Endothelial cell of umbilical vein (primary cell): ENCODE results near the gene DUSP14. TPM values are rescaled to one million over a fixed set of nuclear protein-coding genes. Genes with fewer than 3 reads are reported as not detected.
A peak's percentile ranks its signal among the peaks of the same experiment; 100 is the strongest.

Experiments
- BruUV-seq: library from RNA; stranded (reverse); fragments of 400-500 nt; replicated peaks from 2 replicates; lab custom pipeline; 2021; lab: Mats Ljungman, UMichigan
- CTCF ChIA-PET: fragments of 300-600, 350-600 bp; sonication (Branson Sonifier 250); formaldehyde crosslinking; loops from one replicate; lab custom pipeline; 2021; ENCODE audit warnings: antibody characterized with exemption, inconsistent platforms; lab: Charles Lee
- POLR2A ChIA-PET: fragments of 300-600, 350-600 bp; sonication (Branson Sonifier 250); formaldehyde crosslinking; loops from one replicate; lab custom pipeline; 2021; ENCODE audit warnings: antibody characterized with exemption, inconsistent platforms; lab: Charles Lee
- DNase-seq: peaks from one replicate; pipeline ENCODE4 v3.0.0-alpha.2; 2011; ENCODE audit warnings: low read depth, low spot score
- FAIRE-seq: peaks from 2 replicates; lab custom pipeline; 2011; peaks lifted over from hg19 to GRCh38; lab: Jason Lieb, UNC
- H2AFZ ChIP-seq: 2 replicates; pipeline ENCODE4 v1.6.0; 2012; ENCODE audit warnings: low read depth, low read length, control low read depth, inconsistent platforms
- H3K27ac ChIP-seq: 2 replicates; pipeline ENCODE4 v1.5.1; 2011; ENCODE audit warnings: low read depth, mild to moderate bottlenecking, control low read depth, low read length, moderate library complexity; ENCODE audit not compliant: insufficient read depth
- H3K27me3 ChIP-seq, 2 experiments: 2 replicates each; pipeline versions ENCODE4 v1.6.0 to v1.6.1; 2011; ENCODE audit warnings: low read length in 2 of 2, mixed read lengths in 1 of 2; ENCODE audit not compliant: control insufficient read depth in 2 of 2, insufficient read depth in 2 of 2
- H3K36me3 ChIP-seq, 2 experiments: 2 replicates in 1 of 2; 3 replicates in 1 of 2; pipeline ENCODE4 v1.5.1; 2011; ENCODE audit warnings: low read length in 2 of 2, mild to moderate bottlenecking in 1 of 2, moderate library complexity in 1 of 2; ENCODE audit not compliant: control insufficient read depth in 2 of 2, insufficient read depth in 2 of 2; ENCODE audit errors: extremely low read depth in 1 of 2
- H3K4me1 ChIP-seq: 3 replicates; pipeline ENCODE4 v1.5.1; 2011; ENCODE audit warnings: mild to moderate bottlenecking, low read length; ENCODE audit not compliant: control insufficient read depth, insufficient read depth; ENCODE audit errors: extremely low read depth
- H3K4me2 ChIP-seq: 2 replicates; pipeline ENCODE4 v1.6.1; 2011; ENCODE audit warnings: low read length, control low read depth, mixed read lengths; ENCODE audit not compliant: insufficient read depth
- H3K4me3 ChIP-seq, 3 experiments: fragments of 200-600 bp in 1 of 3; sonication (generic), shearing (Covaris generic) in 1 of 3; replicated peaks in 1 of 3; 2 replicates each; pipeline ENCODE4 v1.5.1; 2011 to 2016; ENCODE audit warnings: control low read depth in 3 of 3, low read length in 3 of 3, mild to moderate bottlenecking in 2 of 3, inconsistent platforms in 1 of 3, low read depth in 1 of 3, moderate library complexity in 1 of 3; ENCODE audit not compliant: insufficient read depth in 1 of 3
- H3K79me2 ChIP-seq: 2 replicates; pipeline ENCODE4 v1.6.0; 2012; ENCODE audit warnings: low read length, inconsistent platforms; ENCODE audit not compliant: control insufficient read depth, insufficient read depth
- H3K9ac ChIP-seq: replicated peaks from 2 replicates; pipeline ENCODE3; 2011; ENCODE audit warnings: low read length, control low read depth; ENCODE audit not compliant: insufficient read depth; ENCODE audit errors: extremely low read depth
- H3K9me1 ChIP-seq: replicated peaks from 3 replicates; pipeline ENCODE4 v1.6.0; 2011; ENCODE audit warnings: mild to moderate bottlenecking, low read length; ENCODE audit not compliant: control insufficient read depth, insufficient read depth; ENCODE audit errors: extremely low read depth
- H3K9me3 ChIP-seq: replicated peaks from 2 replicates; pipeline ENCODE4 v1.5.1; 2012; ENCODE audit warnings: low read length, inconsistent platforms; ENCODE audit not compliant: control insufficient read depth, insufficient read depth
- H4K20me1 ChIP-seq: replicated peaks from 2 replicates; pipeline ENCODE3; 2011; ENCODE audit warnings: mild to moderate bottlenecking, low read length; ENCODE audit not compliant: control insufficient read depth, insufficient read depth; ENCODE audit errors: extremely low read depth
- EZH2 ChIP-seq: IDR thresholded peaks from 2 replicates; pipeline ENCODE4 v1.6.1; 2012; ENCODE audit warnings: borderline replicate concordance, low read depth, mild to moderate bottlenecking, moderate library complexity, low read length, inconsistent platforms; ENCODE audit not compliant: severe bottlenecking
- FOS ChIP-seq: IDR thresholded peaks from 2 replicates; pipeline ENCODE4 v1.6.1; 2011; ENCODE audit warnings: mild to moderate bottlenecking, low read length, moderate library complexity, borderline replicate concordance; ENCODE audit not compliant: insufficient read depth
- GATA2 ChIP-seq: IDR thresholded peaks from 2 replicates; pipeline ENCODE4 v1.7.0; 2011; ENCODE audit warnings: low read depth, mild to moderate bottlenecking, moderate library complexity, mixed read lengths, low read length; ENCODE audit not compliant: insufficient read length, insufficient read depth
- JUN ChIP-seq: IDR thresholded peaks from 2 replicates; pipeline ENCODE4 v1.6.1; 2011; ENCODE audit warnings: borderline replicate concordance, low read depth; ENCODE audit not compliant: insufficient read length, insufficient read depth
- MYC ChIP-seq: IDR thresholded peaks from one replicate; pipeline ENCODE4 v1.6.1; 2011; ENCODE audit warnings: mild to moderate bottlenecking, low read depth, low read length
- POLR2A ChIP-seq: IDR thresholded peaks from 2 replicates; pipeline ENCODE4 v1.6.1; 2012; ENCODE audit warnings: low read depth, mild to moderate bottlenecking, control low read depth, low read length
- POLR2AphosphoS5 ChIP-seq: IDR thresholded peaks from 2 replicates; pipeline ENCODE4 v1.6.1; 2012; ENCODE audit warnings: low read depth, mild to moderate bottlenecking, control low read depth, low read length, moderate library complexity; ENCODE audit not compliant: insufficient read depth
- dilution Hi-C: fragments of 300-500 bp; cut with MboI; formaldehyde crosslinking; loops from one replicate; pipeline ENCODE4 v1.15.0; 2019; ENCODE audit warnings: low sequenced_read_pairs; ENCODE audit not compliant: extremely low pct_ligation_motif_present
- intact Hi-C: fragments of 100-400 bp; cut with micrococcal nuclease; formaldehyde crosslinking; loops from one replicate; pipeline ENCODE4 v1.10.0; 2022
- polyA plus RNA-seq, 4 experiments: library from polyadenylated mRNA; depleted of rRNA in 3 of 4; stranded (reverse) in 3 of 4; unstranded in 1 of 4; fragments of >200 nt; gene quantifications; 2 replicates each; pipeline versions ENCODE4 v1.2.1 to v1.2.3, GENCODE V29; 2011 to 2012; ENCODE audit warnings: missing spikeins in 1 of 4
- total RNA-seq: library from RNA; stranded (reverse); gene quantifications from 2 replicates; pipeline ENCODE4 v1.2.3, GENCODE V29; 2021
- TF ChIP-seq, protein P1 (sequence below), 2 donors: IDR thresholded peaks; 1 replicate in 1 of 2; 2 replicates in 1 of 2; pipeline ENCODE4 v1.5.1; 2011; ENCODE audit warnings: low read length in 2 of 2, mild to moderate bottlenecking in 2 of 2, moderate library complexity in 2 of 2, control low read depth in 1 of 2, inconsistent platforms in 1 of 2, low read depth in 1 of 2; ENCODE audit not compliant: insufficient read depth in 1 of 2; ENCODE audit errors: extremely low read depth in 1 of 2
- TF ChIP-seq, protein P2 (sequence below): IDR thresholded peaks from 2 replicates; pipeline ENCODE4 v1.6.1; 2011; ENCODE audit not compliant: insufficient read depth, insufficient read length

The DUSP14 gene
- total and polyA plus RNA-seq, 2 donors (not counting 3 experiments of a cell fraction or from before 2014, with no cell fraction given), result 36.4 to 62.5 TPM

DNA sequence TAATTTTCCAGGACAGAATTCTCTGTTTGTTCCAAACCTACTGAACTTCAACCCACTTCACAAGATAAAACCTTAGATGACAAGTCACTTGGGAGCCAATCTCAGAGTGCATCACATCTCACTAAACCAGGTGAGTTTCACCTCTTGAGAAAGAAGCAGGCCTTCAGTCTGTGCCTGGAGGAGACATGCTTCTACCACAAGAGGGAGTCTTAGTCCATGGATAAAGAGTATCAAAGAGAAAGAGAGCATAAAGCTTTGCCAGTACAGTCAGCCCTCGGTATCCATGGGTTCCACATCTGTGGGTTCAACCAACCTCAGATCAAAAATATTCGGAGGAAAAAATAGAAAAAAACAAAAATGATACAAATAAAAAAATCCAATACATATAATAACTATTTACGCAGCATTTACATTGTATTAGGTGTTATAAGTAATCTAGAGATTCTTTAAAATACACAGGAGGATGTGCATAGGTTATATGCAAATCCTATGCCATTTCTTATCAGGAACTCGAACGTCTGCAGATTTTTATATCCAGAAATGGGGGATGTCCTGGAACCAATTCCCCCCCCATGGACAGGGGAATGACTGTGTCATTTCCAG is 37.7 kb downstream of the DUSP14 start:
- H3K4me2 ChIP-seq, result no peak overlapping the region
- BruUV-seq, result no TSS peak
- H3K27ac ChIP-seq, result no peak overlapping the region
- CTCF ChIA-PET, result interaction anchor here (0.6 to 3.5 kb wide), 19 partner anchors 9 to 317 kb away, joined by 3 to 31 read pairs (median 6); partner anchors contain the start of gene SYNRG
- no peaks in the 10 kb centered on the region for H3K4me1 ChIP-seq
- H3K36me3 ChIP-seq, result peaks cover 14 to 18% of the 10 kb centered on the region in 2 experiments
- no peak overlapping the region for H2AFZ ChIP-seq
- peak; percentile 56 for DNase-seq
- dilution Hi-C loops, result no loop called here
- H3K9ac ChIP-seq, result no peak overlapping the region
- no peaks in the 10 kb centered on the region for H3K9me1 ChIP-seq
- no peaks in the 10 kb centered on the region for H3K79me2 ChIP-seq
- H3K9me3 ChIP-seq, result no peaks in the 10 kb centered on the region
- H3K4me3 ChIP-seq, result no peak overlapping the region
- intact Hi-C loops, result loop anchor here (1.0 to 5.0 kb wide), 6 partner anchors 27 to 289 kb away; partner anchors contain the start of gene SYNRG
- no peak for TF ChIP-seq JUN
- TF ChIP-seq, protein P1, sequence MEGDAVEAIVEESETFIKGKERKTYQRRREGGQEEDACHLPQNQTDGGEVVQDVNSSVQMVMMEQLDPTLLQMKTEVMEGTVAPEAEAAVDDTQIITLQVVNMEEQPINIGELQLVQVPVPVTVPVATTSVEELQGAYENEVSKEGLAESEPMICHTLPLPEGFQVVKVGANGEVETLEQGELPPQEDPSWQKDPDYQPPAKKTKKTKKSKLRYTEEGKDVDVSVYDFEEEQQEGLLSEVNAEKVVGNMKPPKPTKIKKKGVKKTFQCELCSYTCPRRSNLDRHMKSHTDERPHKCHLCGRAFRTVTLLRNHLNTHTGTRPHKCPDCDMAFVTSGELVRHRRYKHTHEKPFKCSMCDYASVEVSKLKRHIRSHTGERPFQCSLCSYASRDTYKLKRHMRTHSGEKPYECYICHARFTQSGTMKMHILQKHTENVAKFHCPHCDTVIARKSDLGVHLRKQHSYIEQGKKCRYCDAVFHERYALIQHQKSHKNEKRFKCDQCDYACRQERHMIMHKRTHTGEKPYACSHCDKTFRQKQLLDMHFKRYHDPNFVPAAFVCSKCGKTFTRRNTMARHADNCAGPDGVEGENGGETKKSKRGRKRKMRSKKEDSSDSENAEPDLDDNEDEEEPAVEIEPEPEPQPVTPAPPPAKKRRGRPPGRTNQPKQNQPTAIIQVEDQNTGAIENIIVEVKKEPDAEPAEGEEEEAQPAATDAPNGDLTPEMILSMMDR (IDR thresholded peaks at IDR 0.05; ENCODE audit: extremely low read depth in 1 of 2, insufficient read depth in 1 of 2, low read depth in 1 of 2, low read length in 2 of 2), result peak; percentile 57 to 66
- no peaks in the 10 kb centered on the region for H3K27me3 ChIP-seq
- FAIRE-seq, result no peak
- peaks cover 2% of the 10 kb centered on the region for H4K20me1 ChIP-seq
- POLR2A ChIA-PET, result no interaction called here

DNA sequence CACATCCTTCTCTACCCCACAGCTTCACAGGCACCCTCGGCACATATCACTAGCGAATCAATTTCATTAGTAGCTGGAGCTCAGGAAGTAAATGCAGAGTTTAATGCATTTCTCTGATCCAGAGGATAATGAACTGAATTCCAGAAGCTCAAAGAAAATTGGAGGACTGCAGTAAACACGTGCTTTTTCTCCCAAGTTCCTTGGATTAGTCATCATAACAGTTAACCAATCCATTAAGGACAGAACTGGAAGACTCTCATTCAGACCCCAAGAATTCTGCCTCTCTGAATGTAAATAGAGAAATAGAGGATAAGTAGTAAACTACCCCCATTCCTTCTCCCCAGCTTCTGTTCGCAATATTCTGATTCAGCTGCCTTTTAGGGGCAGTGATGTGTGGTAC is 40.7 kb downstream of the DUSP14 start:
- Histone ChIP-seq H3K36me3 (peaks cover 16% of the 10 kb centered on the region in 2 experiments), H4K20me1 (peaks cover 2% of the 10 kb centered on the region), H3K4me1 (no peaks in the 10 kb centered on the region), H3K9me3 (no peaks in the 10 kb centered on the region), H3K4me2 (no peak overlapping the region), H3K27ac (no peak overlapping the region), H3K27me3 (no peaks in the 10 kb centered on the region), H3K9me1 (no peaks in the 10 kb centered on the region), H2AFZ (no peak overlapping the region), H3K9ac (no peak overlapping the region), H3K4me3 (no peak overlapping the region), H3K79me2 (no peaks in the 10 kb centered on the region)
- FAIRE-seq (no peak), DNase-seq (no peak)
- intact Hi-C loops, result loop anchor here (10.0 kb wide), 1 partner anchor 1864 kb away; no protein-coding TSS in a partner anchor
- ChIA-PET POLR2A (no interaction called here), CTCF (interaction anchor here (1.1 to 2.5 kb wide), 2 partner anchors 15 to 157 kb away, joined by 3 to 6 read pairs; no protein-coding TSS in a partner anchor)
- TF ChIP-seq, protein P2, sequence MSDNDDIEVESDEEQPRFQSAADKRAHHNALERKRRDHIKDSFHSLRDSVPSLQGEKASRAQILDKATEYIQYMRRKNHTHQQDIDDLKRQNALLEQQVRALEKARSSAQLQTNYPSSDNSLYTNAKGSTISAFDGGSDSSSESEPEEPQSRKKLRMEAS, result no peak
- TF ChIP-seq EZH2 (no peak), JUN (no peak), MYC (no peak), POLR2AphosphoS5 (no peak), POLR2A (no peak), GATA2 (no peak), FOS (no peak)
- TF ChIP-seq, protein P1 (IDR thresholded peaks at IDR 0.05; ENCODE audit: extremely low read depth in 1 of 2, insufficient read depth in 1 of 2, low read depth in 1 of 2, low read length in 2 of 2), result no peak
- no TSS peak for BruUV-seq
- dilution Hi-C loops, result no loop called here
